ENCODE measurements around the gene CLDN7.
"Not testable (repeated sequence)": the region's sequence is repeated elsewhere in the genome, so short reads cannot be mapped to it uniquely, and the experiment has no call there.

The CLDN7 gene

DNA sequence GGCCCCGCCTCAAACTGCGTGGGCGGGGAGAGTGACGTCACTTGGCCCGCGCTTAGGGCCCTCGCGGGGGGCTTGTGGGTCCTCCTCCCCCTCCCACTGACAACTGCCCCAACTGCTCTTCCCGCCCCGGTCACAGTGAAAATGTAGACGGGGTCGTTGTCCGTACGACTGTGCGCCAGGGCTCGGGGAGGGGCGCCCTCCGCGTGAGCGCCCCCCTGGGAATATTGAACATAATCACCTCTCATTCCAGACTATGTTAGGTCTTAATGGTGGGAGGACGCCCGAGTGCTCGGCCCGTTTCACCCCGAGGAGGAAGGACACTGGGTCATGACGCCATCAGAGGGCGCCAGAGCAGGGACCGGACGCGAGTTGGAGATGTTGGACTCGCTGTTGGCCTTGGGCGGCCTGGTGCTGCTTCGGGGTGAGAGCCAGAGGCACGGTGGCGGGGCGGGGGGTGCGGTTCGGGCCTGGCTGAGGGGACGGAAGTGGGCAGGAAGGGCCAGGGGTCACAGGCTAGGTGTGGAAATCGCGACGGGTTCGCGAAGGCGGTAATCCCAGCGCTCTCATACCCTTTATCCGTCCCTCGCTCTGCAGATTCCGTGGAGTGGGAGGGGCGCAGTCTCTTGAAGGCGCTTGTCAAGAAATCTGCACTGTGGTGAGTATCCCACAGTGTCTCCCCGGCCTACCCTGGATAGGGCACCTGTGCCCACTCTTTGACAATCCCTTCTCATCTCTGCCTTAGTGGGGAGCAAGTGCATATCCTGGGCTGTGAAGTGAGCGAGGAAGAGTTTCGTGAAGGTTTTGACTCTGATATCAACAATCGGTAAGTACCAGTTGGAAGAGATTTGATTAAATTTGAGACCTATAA lies 9.9 kb downstream of the CLDN7 start, which contains the start of gene ELP5:
TSS of gene ELP5 (plus strand) at position 40 of the 868 bp plus-strand sequence. CDS start at position 376, 336 bp downstream.
- peak; percentile 95 for DNase-seq

- peak; percentile 100 for DNase-seq
Measured at GRCh38 chr17:7251661-7252175, 10.6 kb downstream of the CLDN7 start, which contains the start of gene CTDNEP1. TSS of gene CTDNEP1 (minus strand) at chr17:7251734. CDS start at chr17:7251296, 438 bp downstream.

GRCh38 chr17:7250695-7251627 lies 11.3 kb downstream of the CLDN7 start:
- no peak for DNase-seq

GRCh38 chr17:7249830-7250229 lies 12.4 kb downstream of the CLDN7 start:
- DNase-seq: no peak

- no peak for DNase-seq
Measured at GRCh38 chr17:7249214-7249613, 13.1 kb downstream of the CLDN7 start.

GRCh38 chr17:7248796-7249195 lies 13.5 kb downstream of the CLDN7 start:
- DNase-seq: no peak

- no peak for DNase-seq
Measured at GRCh38 chr17:7246779-7247178, 15.5 kb downstream of the CLDN7 start.

DNA sequence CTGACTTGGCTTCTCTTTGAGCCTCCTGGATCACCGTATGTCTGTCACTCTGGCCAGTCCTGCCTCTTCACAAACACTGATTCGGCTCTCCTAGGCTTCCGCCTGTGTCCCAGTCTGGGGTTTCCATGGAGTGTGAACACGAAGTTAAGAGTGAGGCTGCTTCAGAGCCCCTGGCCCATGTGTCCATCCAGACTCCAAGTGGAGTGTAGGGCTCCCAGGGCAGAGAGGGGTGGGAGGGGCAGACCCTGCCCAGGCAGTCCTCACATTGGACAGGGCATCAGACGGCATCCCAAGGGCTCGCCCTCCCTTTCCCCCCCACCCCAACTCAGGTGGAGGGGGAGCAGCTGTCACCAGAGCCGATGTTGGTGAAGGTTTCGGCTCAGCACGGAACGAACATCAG lies 18.4 kb downstream of the CLDN7 start:
- not testable (repeated sequence) for DNase-seq

GRCh38 chr17:7243453-7243729 lies 18.9 kb downstream of the CLDN7 start:
- DNase-seq: no peak

- peak; percentile 97 for DNase-seq
Measured at GRCh38 chr17:7242717-7243452, 19.4 kb downstream of the CLDN7 start.

DNA sequence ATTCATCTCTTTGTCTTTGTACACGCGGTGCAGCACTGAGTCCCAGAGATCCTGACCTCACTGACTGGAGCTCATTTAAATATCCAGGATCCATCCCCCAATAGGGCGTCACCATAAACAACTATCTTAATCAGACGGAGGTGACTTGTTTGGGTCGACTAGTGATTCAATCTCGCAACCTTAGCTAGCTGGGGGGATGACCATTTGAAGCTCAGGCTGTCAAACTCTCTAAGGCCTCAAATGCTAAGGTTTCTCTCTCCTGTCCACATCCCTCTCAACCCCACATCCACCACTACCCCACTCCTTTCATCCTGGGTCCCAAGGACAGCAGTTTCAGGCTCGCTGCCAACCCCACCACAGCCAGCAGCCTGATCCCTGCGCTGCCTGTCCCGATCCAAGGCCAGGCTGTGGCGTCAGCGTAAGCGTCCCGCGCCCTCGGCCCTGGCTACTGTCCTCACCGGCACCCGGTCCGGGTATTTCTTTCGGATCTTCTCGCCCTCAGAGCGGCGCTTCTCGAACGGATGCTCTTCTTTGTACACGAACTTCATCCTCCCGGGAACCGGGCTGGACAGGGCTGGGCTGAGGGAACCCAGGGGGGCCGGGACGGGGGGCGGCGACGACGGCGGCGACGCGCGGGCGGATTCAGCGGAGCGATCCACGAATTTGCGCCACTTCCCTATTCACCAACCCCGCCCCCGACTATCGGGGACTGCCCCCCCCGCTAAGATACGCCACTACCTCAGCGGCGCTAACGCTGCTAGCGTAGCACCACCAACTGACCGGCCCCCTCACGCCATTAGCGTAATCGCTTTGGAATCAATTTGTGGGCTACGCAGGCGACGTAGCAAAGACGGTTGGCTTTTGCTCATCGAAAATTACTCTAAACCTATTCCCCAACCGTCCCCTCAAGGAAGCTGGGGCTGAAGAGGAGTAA lies 20.2 kb downstream of the CLDN7 start, which contains the start of gene GABARAP:
TSS of gene GABARAP (minus strand) at position 667 of the 934 bp plus-strand sequence. CDS start at position 548, 119 bp downstream.
- peak; percentile 93 for DNase-seq

GRCh38 chr17:7241090-7241733 lies 21.1 kb downstream of the CLDN7 start:
- no peak for DNase-seq

DNA sequence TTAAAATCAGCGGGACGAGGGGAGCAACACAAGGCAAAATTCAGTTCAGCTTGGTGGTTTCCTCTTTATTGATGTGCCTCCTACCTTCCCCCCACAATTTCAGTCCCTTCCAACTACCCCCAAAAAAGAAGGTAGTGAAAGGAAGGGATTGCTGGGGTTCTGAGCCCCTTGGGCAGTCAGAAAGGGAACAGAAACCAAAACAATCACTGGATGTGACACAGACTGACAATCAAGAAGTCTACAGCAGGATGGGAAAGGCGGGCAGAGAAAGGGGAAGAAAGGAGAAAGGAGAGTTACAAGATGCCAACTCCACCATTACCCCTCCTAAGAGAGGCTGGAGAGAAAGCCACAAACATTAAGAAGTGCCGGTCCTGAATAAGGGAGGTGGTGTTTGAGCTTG lies 21.9 kb downstream of the CLDN7 start:
- no peak for DNase-seq

- peak; percentile 100 for DNase-seq
Measured at GRCh38 chr17:7239091-7240027, 22.9 kb downstream of the CLDN7 start, which contains the start of gene PHF23. TSS of gene PHF23 (minus strand) at chr17:7239457. CDS start at chr17:7239279, 178 bp downstream.

DNA sequence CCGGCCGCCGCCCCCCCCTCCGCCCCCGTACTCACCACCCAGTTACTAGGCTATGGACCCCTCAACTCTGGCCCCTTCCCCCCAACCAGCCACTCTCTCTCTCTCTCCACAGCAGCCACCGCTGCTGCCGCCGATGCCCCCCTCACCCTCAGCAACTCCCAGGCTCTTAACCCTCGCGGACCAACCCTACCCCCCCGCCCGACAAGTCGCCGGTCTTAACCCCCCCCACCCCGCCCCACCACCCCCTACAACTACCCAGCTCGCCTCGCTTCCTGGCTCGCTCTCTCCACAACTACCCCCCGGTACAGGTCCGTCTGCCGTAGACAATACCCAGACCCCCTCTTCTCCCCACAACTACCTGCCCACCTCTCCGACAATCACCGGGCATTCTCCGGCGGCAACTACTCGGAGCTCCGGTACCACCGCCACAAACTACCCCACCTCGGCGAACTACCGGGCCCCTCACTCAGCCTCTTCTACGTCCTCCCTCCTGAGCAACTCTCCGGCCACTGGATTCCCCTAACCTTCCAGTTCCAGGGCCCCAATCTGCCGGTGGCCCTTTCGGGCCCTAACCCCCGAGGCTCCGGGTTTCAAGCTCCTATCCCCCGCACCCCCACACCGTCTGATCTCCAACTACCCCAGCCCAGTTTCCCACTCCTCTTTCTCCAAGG lies 23.7 kb downstream of the CLDN7 start:
- DNase-seq: peak; percentile 37

DNA sequence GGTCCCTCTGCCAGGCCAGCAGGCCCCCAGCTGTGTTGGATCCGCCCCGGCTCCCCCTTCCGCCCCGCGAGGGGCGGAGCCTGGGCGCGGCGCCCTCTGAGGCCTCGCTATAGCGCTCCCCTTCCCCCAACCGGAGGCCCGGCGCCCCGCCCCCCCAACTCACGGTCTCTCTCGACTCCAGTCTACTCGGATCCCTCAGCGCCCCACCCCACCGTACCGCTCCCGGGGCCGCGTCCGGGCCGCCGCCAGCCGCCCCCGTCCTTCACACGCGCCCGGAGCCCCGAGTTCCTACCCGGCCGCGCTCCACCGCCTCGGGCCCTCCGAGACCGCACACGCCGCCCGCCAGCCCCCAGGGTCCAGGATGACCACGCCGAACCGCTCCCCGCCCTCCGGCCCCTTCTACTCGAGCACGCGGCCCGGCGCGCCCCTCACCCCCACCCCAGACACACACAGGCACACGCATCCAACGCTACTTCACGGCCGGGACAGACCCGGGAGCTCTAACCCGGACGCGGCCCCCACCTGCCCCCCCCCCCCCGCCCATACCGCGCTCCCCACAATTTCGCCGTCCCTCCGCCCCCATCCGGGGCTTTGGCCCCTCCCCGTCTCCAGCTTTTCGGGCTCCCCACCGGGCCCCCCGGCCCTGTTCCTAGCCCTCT lies 24.4 kb downstream of the CLDN7 start:
- DNase-seq: peak; percentile 77

GRCh38 chr17:7237266-7237760 lies 25.0 kb downstream of the CLDN7 start:
- DNase-seq: no peak

DNA sequence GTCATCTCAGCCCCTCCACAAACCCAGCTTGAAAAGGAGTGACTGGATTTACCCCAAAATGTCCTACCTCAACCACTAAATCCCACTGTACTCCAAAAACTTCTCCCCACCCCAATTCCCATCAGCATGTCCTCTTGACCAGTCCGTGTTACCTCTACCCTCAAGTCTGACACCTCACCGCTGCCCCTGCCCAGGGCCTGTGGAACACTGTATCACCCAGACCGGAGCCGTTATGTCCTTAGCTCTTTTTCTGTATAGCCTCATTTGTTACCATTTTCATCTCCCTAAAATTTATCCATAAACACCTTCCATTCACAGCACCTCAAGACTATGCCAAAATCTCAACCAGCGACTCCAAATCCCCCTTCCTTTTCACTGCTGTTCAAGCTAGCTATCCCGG lies 25.5 kb downstream of the CLDN7 start:
- DNase-seq: no peak

All from fibroblast of skin of right quadriceps (primary cell).